Ascending aorta (tissue), 2 donors: ENCODE measurements around the gene TMEM97. TPM values are rescaled to one million over a fixed set of nuclear protein-coding genes. Genes with fewer than 3 reads are reported as not detected.
A peak's percentile ranks its signal among the peaks of the same experiment; 100 is the strongest.

ENCODE experiments used
- DNase-seq, 2 donors: peaks; one replicate each; pipeline ENCODE4 v3.0.0-alpha.2; 2019; ENCODE audit warnings: low spot score in 2 of 2
- H3K27ac ChIP-seq, 2 donors: fragments of 200-600 bp; sonication (generic); one replicate each; pipeline ENCODE4 v1.5.1; 2016 to 2017; ENCODE audit warnings: mild to moderate bottlenecking in 1 of 2
- H3K27me3 ChIP-seq: fragments of 200-600 bp; sonication (generic); one replicate; pipeline ENCODE4 v1.5.1; 2017
- H3K36me3 ChIP-seq, 2 donors: fragments of 200-600 bp; sonication (generic); one replicate each; pipeline ENCODE4 v1.5.1; 2016
- H3K4me1 ChIP-seq, 2 donors: fragments of 200-600 bp; sonication (generic); one replicate each; pipeline ENCODE4 v1.5.1; 2016 to 2017; ENCODE audit warnings: mild to moderate bottlenecking in 1 of 2
- H3K4me3 ChIP-seq, 2 donors: fragments of 200-600 bp; sonication (generic); one replicate each; pipeline ENCODE4 v1.5.1; 2016 to 2017; ENCODE audit warnings: mild to moderate bottlenecking in 1 of 2
- H3K9me3 ChIP-seq, 2 donors: fragments of 200-600 bp; sonication (generic); one replicate each; pipeline ENCODE4 v1.5.1; 2016
- CTCF ChIP-seq, 3 experiments: fragments of 200-600 bp in 2 of 3; fragments of 450-650 bp in 1 of 3; sonication (generic) in 2 of 3; IDR thresholded peaks; one replicate each; pipeline ENCODE4 v1.5.1; 2016 to 2019; ENCODE audit warnings: antibody characterized with exemption in 3 of 3, mild to moderate bottlenecking in 1 of 3, moderate library complexity in 1 of 3
- intact Hi-C: fragments of 100-400 bp; cut with DNase I; formaldehyde crosslinking; loops from one replicate; pipeline ENCODE4 v1.15.1; 2023
- total RNA-seq: library from RNA; depleted of rRNA; stranded (reverse); fragments of >200 nt; gene quantifications from one replicate; pipeline ENCODE4 v1.1.0, GENCODE V29; 2016

TMEM97 gene
- total RNA-seq, 1 donor from 2014 or later = not detected

GRCh38 chr17:28350271-28350670 lies 31.3 kb downstream of the TMEM97 start:
- Histone ChIP-seq H3K9me3 (no peaks in the 10 kb centered on the region), H3K27ac (no peak overlapping the region), H3K36me3 (peaks cover 47 to 81% of the 10 kb centered on the region in 2 donors), H3K4me3 (no peak overlapping the region), H3K27me3 (no peaks in the 10 kb centered on the region), H3K4me1 (peaks cover 12 to 36% of the 10 kb centered on the region in 2 donors)
- no peak for TF ChIP-seq CTCF (IDR thresholded peaks at IDR 0.05)
- DNase-seq = no peak
- intact Hi-C loops = no loop called here

GRCh38 chr17:28357061-28357900 lies 38.3 kb downstream of the TMEM97 start, which contains the start of gene POLDIP2:
POLDIP2 (minus strand) TSS chr17:28357527; CDS start chr17:28357448, 79 bp downstream.
- peak; percentile 75 to 97 for DNase-seq
- TF ChIP-seq CTCF (IDR thresholded peaks at IDR 0.05) = peak in 1 of 3 experiments; percentile 14
- peaks cover 47 to 64% of the 10 kb centered on the region in 2 donors for H3K36me3 ChIP-seq
- intact Hi-C loops = loop anchor here (1.0 to 5.0 kb wide), 3 partner anchors 22 to 315 kb away; partner anchors contain the start of genes IFT20, NLK, TMEM97 and TNFAIP1
- peaks cover 3 to 17% of the 10 kb centered on the region in 2 donors for H3K4me1 ChIP-seq
- H3K9me3 ChIP-seq = no peaks in the 10 kb centered on the region
- H3K4me3 ChIP-seq = peak within 1 kb of the TSS; percentile 93 to 99
- peak within 1 kb of the TSS; percentile 92 to 95 for H3K27ac ChIP-seq
- no peaks in the 10 kb centered on the region for H3K27me3 ChIP-seq

GRCh38 chr17:28357901-28358197 lies 38.8 kb downstream of the TMEM97 start:
- DNase-seq = no peak
- peaks cover 49 to 64% of the 10 kb centered on the region in 2 donors for H3K36me3 ChIP-seq
- intact Hi-C loops = loop anchor here (1.0 to 5.0 kb wide), 3 partner anchors 23 to 316 kb away; partner anchors contain the start of genes IFT20, NLK, TMEM97 and TNFAIP1

GRCh38 chr17:28363186-28363585 lies 44.2 kb downstream of the TMEM97 start:
- peaks cover 0 to 5% of the 10 kb centered on the region in 2 donors for H3K4me1 ChIP-seq
- H3K36me3 ChIP-seq = peaks cover 43 to 56% of the 10 kb centered on the region in 2 donors
- no peak for DNase-seq
- no peaks in the 10 kb centered on the region for H3K9me3 ChIP-seq
- no peaks in the 10 kb centered on the region for H3K27me3 ChIP-seq
- H3K27ac ChIP-seq = no peak overlapping the region
- no peak for TF ChIP-seq CTCF (IDR thresholded peaks at IDR 0.05)
- intact Hi-C loops = no loop called here
- no peak overlapping the region for H3K4me3 ChIP-seq

More at GRCh38 chr17:28357901-28358197, 38.8 kb downstream of the TMEM97 start:
- Histone ChIP-seq H3K27me3 (no peaks in the 10 kb centered on the region), H3K27ac (peak overlapping the region; percentile 92 to 95), H3K4me3 (peak overlapping the region; percentile 93 to 99), H3K4me1 (peaks cover 3 to 17% of the 10 kb centered on the region in 2 donors), H3K9me3 (no peaks in the 10 kb centered on the region)
- no peak for TF ChIP-seq CTCF (IDR thresholded peaks at IDR 0.05)

GRCh38 chr17:28363776-28364650 lies 45.0 kb downstream of the TMEM97 start:
- Histone ChIP-seq H3K9me3 (no peaks in the 10 kb centered on the region), H3K4me1 (no peaks in the 10 kb centered on the region), H3K36me3 (peaks cover 43 to 56% of the 10 kb centered on the region in 2 donors), H3K4me3 (no peak overlapping the region), H3K27me3 (no peaks in the 10 kb centered on the region), H3K27ac (no peak overlapping the region)
- intact Hi-C loops = no loop called here
- no peak for TF ChIP-seq CTCF (IDR thresholded peaks at IDR 0.05)
- no peak for DNase-seq
